PC-3 (cell line): Measurements from ENCODE around the gene GOLGA7B.

Experiments
- CTCF ChIP-seq: fragments of 300-600 bp; sonication (generic); conservative IDR thresholded peaks from 2 replicates; pipeline ENCODE4 v1.5.1; 2017; ENCODE audit warnings: antibody characterized with exemption, low read depth, mild to moderate bottlenecking, low read length
- EZH2 ChIP-seq: fragments of 300-600 bp; sonication (generic); IDR thresholded peaks from one replicate; pipeline ENCODE4 v1.6.1; 2017; ENCODE audit warnings: antibody characterized with exemption, mild to moderate bottlenecking, low read length; ENCODE audit not compliant: unreplicated experiment
- EZH2phosphoT487 ChIP-seq: fragments of 300-600 bp; sonication (generic); IDR thresholded peaks from 2 replicates; pipeline ENCODE4 v1.6.1; 2018; ENCODE audit warnings: mild to moderate bottlenecking, antibody characterized with exemption, low read length, borderline replicate concordance

GRCh38 chr10:97851341-97852001 lies 1.8 kb downstream of the GOLGA7B start:
- TF ChIP-seq CTCF = no peak
- no peak for TF ChIP-seq EZH2
- no peak for TF ChIP-seq EZH2phosphoT487
